ENCODE data around the gene PRG2.
"Not testable (repeated sequence)": the region's sequence is repeated elsewhere in the genome, so short reads cannot be mapped to it uniquely, and the experiment has no call there.

PRG2 gene

GRCh38 chr11:57344826-57345225 lies 45.6 kb downstream of the PRG2 start:
- DNase-seq, result no peak

- DNase-seq, result no peak
These were observed 46.6 kb downstream of the PRG2 start for GRCh38 chr11:57343825-57344224.

GRCh38 chr11:57342702-57343101 lies 47.7 kb downstream of the PRG2 start:
- no peak for DNase-seq

GRCh38 chr11:57341250-57341808 lies 49.1 kb downstream of the PRG2 start:
- no peak for DNase-seq

GRCh38 chr11:57340039-57340615 lies 50.3 kb downstream of the PRG2 start:
- DNase-seq, result peak; percentile 33

DNA sequence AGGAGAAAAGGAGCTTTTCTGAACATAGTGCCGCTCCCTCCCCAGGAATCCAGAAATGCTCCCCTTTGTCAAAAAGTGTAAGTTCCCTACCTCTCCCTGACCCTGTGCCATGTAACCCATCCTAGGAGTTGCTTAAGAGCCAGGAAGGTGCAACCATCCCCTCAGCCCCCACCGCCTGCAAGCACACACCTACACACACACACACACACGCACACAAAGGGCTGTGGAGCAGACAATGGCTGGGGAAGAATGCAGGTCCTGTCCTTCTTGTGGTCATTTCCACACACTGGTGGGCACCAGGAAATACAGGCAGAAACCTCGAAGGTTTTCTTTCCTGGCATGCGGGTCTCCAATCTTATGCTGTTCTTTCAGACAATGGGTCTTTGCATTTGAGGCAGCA lies 51.1 kb downstream of the PRG2 start:
- DNase-seq, result no peak

- no peak for DNase-seq
These were observed 52.3 kb downstream of the PRG2 start, which contains the start of gene P2RX3 for GRCh38 chr11:57338142-57338541. Gene P2RX3 (plus strand): TSS chr11:57338352. CDS start chr11:57338551, 199 bp downstream.

- not testable (repeated sequence) for DNase-seq
These were observed 53.6 kb downstream of the PRG2 start for GRCh38 chr11:57336856-57337255.
